Stimulated activated CD4-positive, alpha-beta T cell treated with anti-CD3 and anti-CD28 coated beads, TNF-alpha, amount 100 ng/mL, for 48 hours (primary cell): ENCODE data around the gene FZD8.
"Not testable (repeated sequence)": the region's sequence is repeated elsewhere in the genome, so short reads cannot be mapped to it uniquely, and the experiment has no call there.

Experiments used
- DNase-seq, 3 donors: peaks; one replicate each; pipeline ENCODE4 v3.0.0-alpha.2; 2020; ENCODE audit warnings: low read depth in 3 of 3

FZD8 gene, protein sequence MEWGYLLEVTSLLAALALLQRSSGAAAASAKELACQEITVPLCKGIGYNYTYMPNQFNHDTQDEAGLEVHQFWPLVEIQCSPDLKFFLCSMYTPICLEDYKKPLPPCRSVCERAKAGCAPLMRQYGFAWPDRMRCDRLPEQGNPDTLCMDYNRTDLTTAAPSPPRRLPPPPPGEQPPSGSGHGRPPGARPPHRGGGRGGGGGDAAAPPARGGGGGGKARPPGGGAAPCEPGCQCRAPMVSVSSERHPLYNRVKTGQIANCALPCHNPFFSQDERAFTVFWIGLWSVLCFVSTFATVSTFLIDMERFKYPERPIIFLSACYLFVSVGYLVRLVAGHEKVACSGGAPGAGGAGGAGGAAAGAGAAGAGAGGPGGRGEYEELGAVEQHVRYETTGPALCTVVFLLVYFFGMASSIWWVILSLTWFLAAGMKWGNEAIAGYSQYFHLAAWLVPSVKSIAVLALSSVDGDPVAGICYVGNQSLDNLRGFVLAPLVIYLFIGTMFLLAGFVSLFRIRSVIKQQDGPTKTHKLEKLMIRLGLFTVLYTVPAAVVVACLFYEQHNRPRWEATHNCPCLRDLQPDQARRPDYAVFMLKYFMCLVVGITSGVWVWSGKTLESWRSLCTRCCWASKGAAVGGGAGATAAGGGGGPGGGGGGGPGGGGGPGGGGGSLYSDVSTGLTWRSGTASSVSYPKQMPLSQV

GRCh38 chr10:35642035-35642792, at the start of gene FZD8:
Gene FZD8 (minus strand): TSS chr10:35642296. CDS start chr10:35641429, 867 bp downstream.
- peak; percentile 39 to 63 (median 60) for DNase-seq

GRCh38 chr10:35691522-35692236, 49.6 kb upstream of the FZD8 start:
- no peak for DNase-seq

GRCh38 chr10:35690534-35690933, 48.4 kb upstream of the FZD8 start:
- no peak for DNase-seq

GRCh38 chr10:35685858-35686257, 43.8 kb upstream of the FZD8 start:
- not testable (repeated sequence) for DNase-seq

- no peak for DNase-seq
These were observed 43.3 kb upstream of the FZD8 start for GRCh38 chr10:35685402-35685801.

DNA sequence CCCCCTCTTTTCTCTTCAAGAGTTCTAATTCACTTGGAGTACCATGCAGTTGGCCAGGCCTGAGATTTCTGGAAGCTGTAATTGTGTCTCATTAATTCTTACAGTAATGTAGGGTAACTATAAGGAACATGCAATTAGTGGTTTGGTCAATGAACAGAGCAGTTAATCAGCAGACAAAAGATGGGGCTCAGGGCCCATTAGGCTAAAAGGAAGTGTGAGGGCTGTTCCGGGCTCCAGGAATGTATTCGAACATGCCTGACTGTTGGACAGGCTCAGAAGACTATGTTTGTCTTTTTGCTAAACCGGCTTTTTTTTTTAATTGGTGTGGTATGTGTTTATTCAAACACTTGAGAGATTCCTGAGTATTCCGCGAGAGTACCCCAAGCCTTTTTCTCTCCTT, 42.5 kb upstream of the FZD8 start:
- no peak for DNase-seq

GRCh38 chr10:35675846-35676245, 33.8 kb upstream of the FZD8 start:
- no peak for DNase-seq

DNA sequence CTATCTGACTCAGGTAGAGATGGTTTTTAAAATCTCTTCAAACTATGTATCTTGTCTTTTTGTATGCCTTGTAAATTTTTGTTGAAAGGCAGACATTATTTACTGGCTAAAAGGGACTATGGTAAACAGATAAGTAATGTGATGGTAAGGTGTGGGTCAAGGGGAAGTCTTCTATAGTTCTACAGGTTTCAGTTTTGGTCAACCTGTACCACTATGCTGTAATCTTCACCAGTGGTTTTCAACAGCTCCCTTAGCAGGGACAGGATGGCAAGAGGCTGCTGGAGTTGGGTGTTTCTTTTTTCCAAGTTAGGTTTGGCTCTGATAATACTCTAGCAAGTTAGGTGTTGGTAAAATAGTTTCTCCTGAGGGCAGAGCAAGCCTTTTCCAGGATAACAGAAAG, 32.7 kb upstream of the FZD8 start:
- no peak for DNase-seq

DNA sequence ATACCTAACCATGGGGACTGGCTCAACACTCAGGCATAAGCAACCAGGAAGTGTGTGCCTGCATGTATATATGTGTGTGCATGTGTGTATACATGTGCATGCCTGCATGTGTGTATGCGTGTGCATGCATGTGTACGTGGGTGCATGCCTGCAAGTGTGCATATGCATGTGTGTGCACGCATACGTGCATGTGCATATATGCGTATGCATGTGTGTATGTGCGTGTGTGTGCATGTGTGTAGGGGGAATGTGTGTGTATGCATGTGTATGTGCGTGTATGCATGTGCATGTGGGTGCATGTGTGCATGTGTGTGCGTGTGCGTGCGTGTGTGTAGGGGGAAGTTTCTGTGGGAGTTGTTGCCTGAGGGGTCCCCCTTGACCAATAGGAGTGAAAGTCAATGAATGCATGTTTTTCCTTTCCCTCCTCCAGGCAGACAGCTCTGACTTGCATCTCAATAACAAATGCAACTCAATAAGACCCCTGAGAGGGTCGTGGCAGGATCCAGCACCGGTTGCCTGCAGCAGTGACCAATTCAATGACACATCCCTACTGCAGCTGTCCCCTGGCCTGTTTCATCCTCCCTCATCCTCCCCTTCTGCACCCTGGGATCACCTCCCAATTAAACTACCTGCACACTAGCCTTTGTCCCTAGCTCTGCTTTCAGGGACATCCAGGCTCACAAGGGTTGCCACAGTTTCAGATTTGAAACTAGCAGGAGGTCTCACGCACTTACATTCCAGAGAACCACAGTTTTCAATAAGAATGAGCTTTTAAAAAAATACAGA, 27.0 kb upstream of the FZD8 start:
- DNase-seq = no peak

DNA sequence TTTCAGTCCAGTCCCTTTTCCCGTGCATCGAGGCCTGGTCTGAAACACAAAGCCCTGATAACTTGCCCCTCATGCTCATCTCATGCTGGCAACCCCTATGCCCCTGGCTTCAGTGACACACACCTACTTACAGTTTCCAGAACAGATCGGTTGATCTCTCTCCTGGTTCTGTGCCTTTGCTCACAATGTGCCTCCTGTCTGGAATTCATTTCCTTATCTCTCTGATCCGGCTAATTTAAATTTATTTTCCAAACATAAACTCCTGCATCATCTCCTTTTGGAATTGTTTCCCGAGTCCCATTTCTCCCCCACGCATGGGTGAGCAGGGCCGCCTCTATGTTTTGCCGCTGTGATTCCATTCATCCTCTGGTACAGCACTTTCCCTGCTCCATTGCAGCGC, 25.9 kb upstream of the FZD8 start:
- no peak for DNase-seq

DNA sequence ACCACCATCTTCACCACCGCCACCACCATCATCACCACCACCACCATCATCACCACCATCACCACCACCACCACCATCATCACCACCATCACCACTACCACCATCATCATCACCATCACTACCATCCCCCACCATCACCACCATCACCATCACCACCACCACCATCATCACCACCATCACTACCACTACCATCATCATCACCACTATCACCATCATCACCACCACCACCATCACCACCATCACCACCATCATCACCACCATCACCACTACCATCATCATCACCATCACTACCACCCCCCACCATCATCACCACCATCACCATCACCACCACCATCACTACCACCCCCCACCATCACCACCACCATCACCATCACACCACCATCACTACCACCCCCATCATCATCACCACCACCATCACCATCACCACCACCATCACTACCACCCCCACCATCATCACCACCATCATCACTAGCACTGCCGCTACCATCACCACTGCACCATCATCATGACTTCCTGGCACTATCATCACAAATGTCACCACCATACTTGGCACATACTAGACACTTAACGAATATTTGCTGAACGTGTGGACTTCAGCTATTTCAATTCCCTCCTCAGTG, 25.3 kb upstream of the FZD8 start:
- no peak for DNase-seq

GRCh38 chr10:35661236-35661635, 19.1 kb upstream of the FZD8 start:
- no peak for DNase-seq

- no peak for DNase-seq
These were observed 17.4 kb upstream of the FZD8 start for GRCh38 chr10:35659456-35659855.

GRCh38 chr10:35657621-35658020, 15.5 kb upstream of the FZD8 start:
- no peak for DNase-seq

DNA sequence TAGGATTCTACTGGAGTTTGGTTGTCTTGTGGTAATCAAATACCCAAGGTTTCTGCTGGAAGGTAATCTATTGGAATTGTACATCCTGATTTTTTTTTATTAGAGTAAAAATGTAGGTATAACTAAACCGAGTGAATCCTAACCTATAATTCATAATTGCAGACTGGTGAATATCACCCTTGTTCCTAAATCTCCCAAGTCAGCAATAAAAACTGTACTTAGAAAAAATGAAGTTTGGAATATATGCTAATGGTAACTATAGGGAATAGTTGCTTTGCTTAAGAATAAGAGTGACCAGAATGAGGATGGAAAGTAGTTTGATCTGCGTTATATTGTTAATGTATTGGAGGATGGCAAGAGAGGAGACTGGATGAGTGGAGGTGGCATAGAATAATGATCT, 10.7 kb upstream of the FZD8 start:
- DNase-seq = no peak

- no peak for DNase-seq
These were observed 8.8 kb upstream of the FZD8 start for GRCh38 chr10:35650894-35651293.

DNA sequence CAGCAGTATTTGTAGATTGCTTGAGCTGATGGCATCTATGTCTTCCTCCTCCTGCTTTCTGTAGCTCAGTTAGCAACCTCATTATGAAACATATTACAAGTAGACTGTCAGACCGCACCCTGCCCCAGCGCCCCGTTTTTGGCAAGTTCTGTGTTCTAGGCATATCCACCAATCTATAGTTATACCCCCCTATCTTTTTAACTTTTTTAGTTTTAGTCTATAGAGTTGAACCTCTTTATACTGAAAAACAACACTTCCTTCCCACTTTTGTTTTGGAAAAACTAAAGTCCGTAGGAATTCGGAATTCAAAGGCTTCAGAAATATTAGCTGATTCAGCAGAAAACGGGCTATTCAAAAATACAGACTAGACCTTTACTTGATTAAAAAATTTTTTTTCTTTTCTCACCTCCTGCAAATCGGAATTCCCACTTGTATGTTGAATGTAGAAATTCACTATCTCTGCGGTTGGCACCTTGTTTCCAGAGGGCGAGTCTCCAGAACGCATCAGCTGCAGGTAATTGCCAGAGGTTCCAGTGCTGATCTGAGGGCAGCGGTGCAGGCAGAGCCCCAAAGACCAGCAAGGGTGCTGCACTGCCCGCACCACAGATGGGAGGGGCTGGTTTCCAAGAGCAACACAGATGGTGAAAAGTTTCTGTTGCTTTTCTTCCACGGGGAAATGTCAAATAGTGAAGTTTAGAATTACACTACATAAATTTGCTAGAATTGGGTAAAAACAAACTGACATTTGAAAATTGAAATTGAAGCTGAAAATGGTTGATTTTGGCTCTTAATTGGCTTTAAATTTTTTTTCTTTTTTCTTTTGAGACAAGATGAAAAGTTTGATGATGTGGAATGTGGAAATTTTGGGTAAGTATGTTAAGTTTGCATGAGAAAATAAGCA, 2.2 kb upstream of the FZD8 start:
- no peak for DNase-seq

GRCh38 chr10:35643151-35644049, 1.3 kb upstream of the FZD8 start:
- no peak for DNase-seq

DNA sequence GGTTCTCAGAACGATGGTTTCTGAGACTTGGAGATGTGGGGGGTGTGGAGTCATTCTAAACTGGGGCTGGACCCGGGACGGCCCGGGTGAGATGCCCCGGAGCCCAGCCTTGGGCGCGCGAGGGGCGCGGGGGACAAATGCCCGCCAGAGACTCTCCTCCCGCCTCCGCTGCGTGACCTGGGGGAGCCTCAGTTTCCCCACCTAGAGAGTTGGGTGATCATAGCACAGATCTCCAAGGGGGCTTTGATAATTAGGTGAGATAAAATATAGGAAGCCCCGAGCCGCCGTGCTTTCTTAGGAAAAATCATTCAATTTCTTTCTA, 658 bp upstream of the FZD8 start:
- DNase-seq = no peak
